ENCODE measurements around the gene MT2A.

DNA sequence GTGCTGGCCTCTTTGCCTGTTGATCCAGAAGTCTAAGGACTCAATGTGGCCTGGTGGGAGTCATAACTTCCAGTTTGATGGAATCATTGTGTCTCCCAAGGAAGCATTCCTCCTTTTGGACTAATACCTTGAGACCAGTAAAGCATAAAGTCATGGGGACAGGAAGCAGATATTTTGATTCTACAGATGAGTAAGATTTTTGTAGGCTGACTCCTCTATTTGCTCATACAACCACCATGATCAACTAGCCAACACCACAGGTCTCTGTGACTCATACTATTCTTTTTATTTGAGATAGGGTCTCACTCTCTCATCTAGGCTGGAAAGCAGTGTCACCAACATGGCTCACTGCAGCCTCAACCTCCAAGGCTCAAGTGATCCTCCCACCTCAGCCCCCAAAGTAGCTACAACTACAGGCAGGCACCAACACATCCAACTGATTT, 6.2 kb downstream of the MT2A start:
- no peak for TF ChIP-seq CTCF (IDR thresholded peaks at IDR 0.05; ENCODE audit: borderline replicate concordance, extremely low read depth, low read length, poor library complexity, severe bottlenecking)
- no peak for TF ChIP-seq EZH2 (IDR thresholded peaks at IDR 0.05; ENCODE audit: borderline replicate concordance, low read depth, low read length, severe bottlenecking)

Data from DND-41 (cell line).